Measurements from ENCODE around the gene KIAA1549. TPM values are rescaled to one million over a fixed set of nuclear protein-coding genes. Genes with fewer than 3 reads are reported as not detected.

KIAA1549 gene
- polyA plus RNA-seq, 2 of the 4 experiments (the other 2 are of a cell fraction), result 4.1 to 4.7 TPM

GRCh38 chr7:138962561-138963270 is 18.5 kb downstream of the KIAA1549 start:
- no peak for TF ChIP-seq KDM1A (IDR thresholded peaks at IDR 0.05; ENCODE audit: low read depth)
- no peak for TF ChIP-seq SREBF2 (IDR thresholded peaks at IDR 0.05)
- TF ChIP-seq CEBPB (IDR thresholded peaks at IDR 0.05), result no peak
- TF ChIP-seq EHF (CRISPR knock-in tag; IDR thresholded peaks at IDR 0.05), result no peak
- no peak for TF ChIP-seq NPAS2 (CRISPR knock-in tag; IDR thresholded peaks at IDR 0.05; ENCODE audit: borderline replicate concordance)
- TF ChIP-seq HMGXB4 (CRISPR knock-in tag; IDR thresholded peaks at IDR 0.05; ENCODE audit: borderline replicate concordance), result no peak
- no peak for TF ChIP-seq RAD21 (conservative IDR thresholded peaks at IDR 0.05 in 1 of 2, IDR thresholded peaks at IDR 0.05 in 1 of 2)
- no peak for TF ChIP-seq MAZ (IDR thresholded peaks at IDR 0.05; ENCODE audit: borderline replicate concordance, low read depth, low read length)
- TF ChIP-seq CBX8 (IDR thresholded peaks at IDR 0.05), result no peak
- no peak for TF ChIP-seq FOXS1 (CRISPR knock-in tag; IDR thresholded peaks at IDR 0.05)
- CTCF ChIA-PET, result interaction anchor here (0.5 to 1.4 kb wide), 4 partner anchors 8 to 485 kb away, joined by 3 read pairs; no protein-coding TSS in a partner anchor
- WGBS (ENCODE audit: missing lambda C conversion rate), result 87% methylated on average over 10 of the region's 10 CpGs
- Histone ChIP-seq H3K9me3 (no peaks in the 10 kb centered on the region), H3K27ac (0 out of 6 replicates have a peak overlapping the region, but pooled peaks of 1 of the 2 experiments have one; percentile 3), H3K4me3 (no peak overlapping the region), H3K4me2 (no peak overlapping the region), H3K4me1 (peaks cover 22% of the 10 kb centered on the region)
- FAIRE-seq (no peak), DNase-seq (ENCODE audit: low read depth in 1 of 2, low spot score in 1 of 2) (no peak), ATAC-seq (no peak)
- POLR2A ChIA-PET, result no interaction called here

- peak; percentile 37 to 67; a peak in 3 of 6 replicates for ATAC-seq
- Histone ChIP-seq H3K4me2 (peak overlapping the region; percentile 64), H3K4me3 (no peak overlapping the region), H3K27ac (peak overlapping the region; percentile 49 to 65; a peak in 4 of 6 replicates), H3K4me1 (peaks cover 22% of the 10 kb centered on the region), H3K9me3 (no peaks in the 10 kb centered on the region)
- TF ChIP-seq HDAC2 (IDR thresholded peaks at IDR 0.05) (no peak), MAFK (IDR thresholded peaks at IDR 0.05; ENCODE audit: partially characterized antibody) (no peak), HOXB13 (CRISPR knock-in tag; IDR thresholded peaks at IDR 0.05; ENCODE audit: low read depth) (no peak), NR3C1 (IDR thresholded peaks at IDR 0.05) (no peak), HEYL (CRISPR knock-in tag; IDR thresholded peaks at IDR 0.05) (no peak), USF2 (IDR thresholded peaks at IDR 0.05) (no peak), CBX2 (IDR thresholded peaks at IDR 0.05; ENCODE audit: borderline replicate concordance, low read depth) (no peak), EHMT2 (IDR thresholded peaks at IDR 0.05; ENCODE audit: low read depth) (no peak), CHD2 (IDR thresholded peaks at IDR 0.05; ENCODE audit: low read length, partially characterized antibody) (no peak), PHF8 (IDR thresholded peaks at IDR 0.05; ENCODE audit: borderline replicate concordance, low read depth) (no peak), ZC3H11A (IDR thresholded peaks at IDR 0.05) (no peak), MAZ (IDR thresholded peaks at IDR 0.05; ENCODE audit: borderline replicate concordance, low read depth, low read length) (no peak)
- DNase-seq (ENCODE audit: low read depth in 1 of 2, low spot score in 1 of 2), result peak in 1 of 2 experiments; percentile 18
- 43% methylated on average over 8 of the region's 8 CpGs for WGBS (ENCODE audit: missing lambda C conversion rate)
- ChIA-PET CTCF (interaction anchor here (0.7 to 1.4 kb wide), 3 partner anchors 9 to 38 kb away, joined by 3 to 5 read pairs (median 4); no protein-coding TSS in a partner anchor), POLR2A (no interaction called here)
- no peak for FAIRE-seq
These were observed 20.0 kb downstream of the KIAA1549 start for GRCh38 chr7:138961159-138961558.
